K562 (cell line): ENCODE results near the gene BLTP3B. TPM values are rescaled to one million over a fixed set of nuclear protein-coding genes. Genes with fewer than 3 reads are reported as not detected.

Experiments used
- ATAC-seq: fragments of 200-7000 bp; cut with Tn5 transposase; 3 replicates; pipeline ENCODE4 v1.9.1; 2020; ENCODE audit warnings: moderate library complexity
- BruUV-seq: library from RNA; stranded (reverse); fragments of 400-500 nt; replicated peaks from 2 replicates; lab custom pipeline; 2021; lab: Mats Ljungman, UMichigan
- CTCF ChIA-PET: fragments of 300-600 bp; formaldehyde crosslinking; extraction: SDS; loops from one replicate; lab custom pipeline; 2021; ENCODE audit warnings: low intra/inter-chr PET ratio; lab: Yijun Ruan, JAX
- POLR2A ChIA-PET: fragments of 300-600, 350-650 bp; sonication (Branson Sonifier 250); formaldehyde crosslinking; extraction: SDS; loops from one replicate; lab custom pipeline; 2021; ENCODE audit warnings: antibody characterized with exemption, inconsistent platforms; lab: Yijun Ruan, JAX
- DNase-seq, 4 experiments: peaks; one replicate each; pipeline versions ENCODE4 v3.0.0 to v3.0.0-alpha.2; 2011 to 2018; ENCODE audit warnings: low spot score in 3 of 4, mixed read lengths in 3 of 4; ENCODE audit errors: extremely low read depth in 1 of 4
- FAIRE-seq: peaks from 2 replicates; lab custom pipeline; 2011; peaks lifted over from hg19 to GRCh38; lab: Jason Lieb, UNC
- H2AFZ ChIP-seq: 2 replicates; pipeline ENCODE4 v1.6.0; 2011; ENCODE audit warnings: low read depth, low read length, control low read depth, inconsistent platforms
- H3K27ac ChIP-seq: fragments of 200-600 bp; 3 replicates; pipeline ENCODE4 v1.8.0; 2011; ENCODE audit warnings: low read depth, mild to moderate bottlenecking, control low read depth, inconsistent platforms, low read length, moderate library complexity, mixed read lengths; ENCODE audit errors: extremely low read depth
- H3K27me3 ChIP-seq, 2 experiments: fragments of 300-600 bp in 1 of 2; 2 replicates in 1 of 2; 3 replicates in 1 of 2; pipeline versions ENCODE4 v1.6.0 to v1.8.0; 2011; ENCODE audit warnings: inconsistent platforms in 2 of 2, low read length in 2 of 2, mild to moderate bottlenecking in 1 of 2, mixed read lengths in 1 of 2, moderate library complexity in 1 of 2; ENCODE audit not compliant: control insufficient read depth in 2 of 2, insufficient read depth in 2 of 2
- H3K36me3 ChIP-seq: fragments of 300-600 bp; 3 replicates; pipeline ENCODE4 v1.8.0; 2011; ENCODE audit warnings: mild to moderate bottlenecking, low read length, inconsistent platforms; ENCODE audit not compliant: control insufficient read depth, insufficient read depth
- H3K4me1 ChIP-seq, 2 experiments: fragments of 200-600 bp in 1 of 2; replicated peaks in 1 of 2; 2 replicates in 1 of 2; 3 replicates in 1 of 2; pipeline versions ENCODE4 v1.5.1 to v1.8.0; 2011; ENCODE audit warnings: inconsistent platforms in 2 of 2, low read length in 2 of 2, mild to moderate bottlenecking in 1 of 2, mixed read lengths in 1 of 2, moderate library complexity in 1 of 2; ENCODE audit not compliant: control insufficient read depth in 2 of 2, insufficient read depth in 2 of 2
- H3K4me2 ChIP-seq: 2 replicates; pipeline ENCODE4 v1.6.1; 2011; ENCODE audit warnings: low read length, control low read depth, inconsistent platforms, mixed read lengths; ENCODE audit not compliant: insufficient read depth
- H3K4me3 ChIP-seq: fragments of 200-600 bp; sonication (generic), shearing (Covaris generic); 2 replicates; pipeline ENCODE4 v1.5.1; 2016; ENCODE audit warnings: control low read depth, inconsistent platforms
- H3K79me2 ChIP-seq: fragments of 200-600 bp; 3 replicates; pipeline ENCODE4 v1.8.0; 2011; ENCODE audit warnings: low read length, inconsistent platforms; ENCODE audit not compliant: control insufficient read depth, insufficient read depth
- H3K9ac ChIP-seq, 2 experiments: 2 replicates each; pipeline versions ENCODE4 v1.6.0 to v1.6.1; 2011; ENCODE audit warnings: low read depth in 2 of 2, low read length in 2 of 2, control low read depth in 1 of 2, inconsistent platforms in 1 of 2, mild to moderate bottlenecking in 1 of 2, mixed read lengths in 1 of 2; ENCODE audit not compliant: insufficient read depth in 1 of 2
- H3K9me1 ChIP-seq: one replicate; pipeline ENCODE4 v1.6.0; 2011; ENCODE audit warnings: inconsistent platforms, mild to moderate bottlenecking, low read length, moderate library complexity; ENCODE audit not compliant: control insufficient read depth, insufficient read depth
- H3K9me3 ChIP-seq: replicated peaks from 2 replicates; pipeline ENCODE4 v1.5.1; 2011; ENCODE audit warnings: low read depth, low read length, inconsistent platforms; ENCODE audit not compliant: control insufficient read depth, insufficient read depth
- H4K20me1 ChIP-seq: replicated peaks from 2 replicates; pipeline ENCODE4 v1.6.1; 2011; ENCODE audit warnings: low read length, inconsistent platforms, mixed read lengths; ENCODE audit not compliant: control insufficient read depth, insufficient read depth
- ARNT ChIP-seq, 2 experiments: fragments of 450-650 bp; IDR thresholded peaks; 2 replicates each; pipeline ENCODE4 v1.6.1; 2016; ENCODE audit warnings: mild to moderate bottlenecking in 1 of 2
- E4F1 ChIP-seq: fragments of 250-450 bp; sonication (Bioruptor Pico); IDR thresholded peaks from 2 replicates; pipeline ENCODE4 v1.5.0; 2021; ENCODE audit warnings: mild to moderate bottlenecking, borderline replicate concordance
- ETS2 ChIP-seq: IDR thresholded peaks from 2 replicates; pipeline ENCODE4 v1.6.1; 2016; ENCODE audit warnings: borderline replicate concordance, missing genetic modification characterization, mild to moderate bottlenecking, moderate library complexity, missing compliant biosample characterization; ENCODE audit not compliant: poor library complexity, severe bottlenecking
- MXD1 ChIP-seq: fragments of 250-450 bp; sonication (Bioruptor Pico); IDR thresholded peaks from 2 replicates; pipeline ENCODE4 v1.8.0; 2021; ENCODE audit warnings: borderline replicate concordance, mild to moderate bottlenecking, moderate library complexity; ENCODE audit not compliant: poor library complexity, severe bottlenecking
- MYBL2 ChIP-seq, 2 experiments: fragments of 450-650 bp in 1 of 2; sonication (generic) in 1 of 2; formaldehyde crosslinking in 1 of 2; IDR thresholded peaks; 2 replicates each; pipeline versions ENCODE4 v1.6.1 to v1.8.1; 2017 to 2022; ENCODE audit warnings: borderline replicate concordance in 1 of 2, inconsistent platforms in 1 of 2, low read depth in 1 of 2, mild to moderate bottlenecking in 1 of 2, missing genetic modification reagents in 1 of 2, moderate library complexity in 1 of 2
- NBN ChIP-seq: fragments of 450-650 bp; IDR thresholded peaks from 2 replicates; pipeline ENCODE4 v1.6.1; 2016; ENCODE audit warnings: low read depth, mild to moderate bottlenecking
- POLR2A ChIP-seq: fragments of 450-650 bp; conservative IDR thresholded peaks from 2 replicates; pipeline ENCODE4 v1.6.1; 2016
- POLR2B ChIP-seq: fragments of 450-650 bp; IDR thresholded peaks from 2 replicates; pipeline ENCODE4 v1.6.1; 2018; ENCODE audit warnings: low read depth; ENCODE audit not compliant: partially characterized antibody
- RFX1 ChIP-seq: fragments of 450-650 bp; IDR thresholded peaks from 2 replicates; pipeline ENCODE4 v1.6.1; 2016; ENCODE audit warnings: mild to moderate bottlenecking, moderate library complexity
- TAF15 ChIP-seq: fragments of 200-400 bp; formaldehyde crosslinking; IDR thresholded peaks from 2 replicates; pipeline ENCODE4 v1.6.1; 2017; ENCODE audit warnings: mild to moderate bottlenecking, low read depth, low read length, moderate library complexity
- ZNF347 ChIP-seq: fragments of 450-650 bp; formaldehyde crosslinking; IDR thresholded peaks from 2 replicates; pipeline ENCODE4 v1.4.0; 2020; ENCODE audit warnings: low read depth, mild to moderate bottlenecking, moderate library complexity
- ZNF77 ChIP-seq: fragments of 250-450 bp; sonication (Bioruptor Pico); IDR thresholded peaks from 2 replicates; pipeline ENCODE4 v1.5.0; 2020
- WGBS: fragments of 100-300 bp; shearing (Covaris generic); methylation state at CpG from one replicate; pipeline ENCODE4 v1.1.6; 2016; ENCODE audit warnings: low coverage, mixed read lengths; ENCODE audit not compliant: insufficient coverage; ENCODE audit errors: missing lambda C conversion rate; 5-methylcytosine and 5-hydroxymethylcytosine counted together
- in situ Hi-C: fragments of 300-500 bp; cut with MboI; formaldehyde crosslinking; loops from 4 replicates; pipeline ENCODE4 v1.15.0; 2018; ENCODE audit warnings: inconsistent platforms, mixed read lengths
- intact Hi-C: fragments of 100-400 bp; cut with micrococcal nuclease; formaldehyde crosslinking; loops from 2 replicates; pipeline ENCODE4 v1.14.2; 2022
- polyA plus RNA-seq, 8 experiments: library from polyadenylated mRNA; depleted of rRNA in 4 of 8; stranded (reverse) in 5 of 8; unstranded in 3 of 8; fragments of >200 nt; fragmentation: Nextera tagmentation in 2 of 8; fragmentation: Illumina TruSeq in 1 of 8; extraction: Ambion mirVana in 2 of 8; extraction: Trizol in 1 of 8; gene quantifications; 2 replicates each; pipeline versions ENCODE4 v1.2.1 to v1.2.3, GENCODE V29; 2011 to 2014; ENCODE audit warnings: inconsistent platforms in 1 of 8, missing spikeins in 1 of 8
- total RNA-seq, 7 experiments: library from RNA; depleted of rRNA in 6 of 7; stranded (reverse); fragments of >200 nt in 6 of 7; fragmentation: Illumina TruSeq in 2 of 7; extraction: Trizol in 2 of 7; gene quantifications; 2 replicates each; pipeline versions ENCODE4 v1.2.1 to v1.2.3, GENCODE V29; 2011 to 2021; ENCODE audit warnings: low replicate concordance in 1 of 7

BLTP3B gene
- total and polyA plus RNA-seq, 9 of the 15 experiments (the other 6 are each of a cell fraction or from before 2014, with no cell fraction given), result 3.9 to 27.4 (median 19.7) TPM

- Histone ChIP-seq H3K27ac (no peak overlapping the region), H3K4me2 (no peak overlapping the region), H3K9ac (no peak overlapping the region), H3K79me2 (no peaks in the 10 kb centered on the region), H3K27me3 (no peaks in the 10 kb centered on the region), H3K9me3 (no peaks in the 10 kb centered on the region), H3K36me3 (no peaks in the 10 kb centered on the region), H3K9me1 (no peaks in the 10 kb centered on the region), H3K4me1 (peaks cover 0 to 10% of the 10 kb centered on the region in 2 experiments; a peak in 3 of 5 replicates), H3K4me3 (no peak overlapping the region), H4K20me1 (no peaks in the 10 kb centered on the region)
- FAIRE-seq, result no peak
- no peak for ATAC-seq
- intact Hi-C loops, result no loop called here
- WGBS, result 49% methylated on average over 4 of the region's 4 CpGs
- CTCF ChIA-PET, result no interaction called here
- in situ Hi-C loops, result no loop called here
- BruUV-seq, result no TSS peak
- no peak for DNase-seq
- TF ChIP-seq POLR2B (no peak), MYBL2 (IDR thresholded peaks at IDR 0.05; ENCODE audit: low read depth) (no peak), MYBL2 (CRISPR knock-in tag; IDR thresholded peaks at IDR 0.05; ENCODE audit: borderline replicate concordance) (no peak), E4F1 (CRISPR knock-in tag) (no peak), ETS2 (tag) (no peak), NBN (no peak), ZNF77 (CRISPR knock-in tag) (no peak), ARNT (IDR thresholded peaks at IDR 0.05) (no peak), TAF15 (no peak), RFX1 (no peak), ZNF347 (no peak), POLR2A (no peak), MXD1 (no peak)
- TF ChIP-seq, all 486 proteins: peak for 0
- POLR2A ChIA-PET, result interaction anchor here (1.1 kb wide), 1 partner anchor 24 kb away, joined by 3 read pairs; no protein-coding TSS in a partner anchor
- no peak overlapping the region for H2AFZ ChIP-seq
These were observed 25.9 kb upstream of the BLTP3B start for GRCh38 chr12:100168562-100168961.
